Activated naive CD4-positive, alpha-beta T cell treated with anti-CD3 and anti-CD28 coated beads for 36 hours (primary cell): ENCODE results near the gene SYT7. TPM values are rescaled to one million over a fixed set of nuclear protein-coding genes. Genes with fewer than 3 reads are reported as not detected.

Experiments
- CTCF ChIA-PET: fragments of 350-600 bp; sonication (Branson Sonifier 250); formaldehyde crosslinking; loops from one replicate; lab custom pipeline; 2021; ENCODE audit warnings: antibody characterized with exemption; lab: Charles Lee
- DNase-seq: peaks from one replicate; pipeline ENCODE4 v3.0.0-alpha.2; 2020
- H3K27ac Mint-ChIP-seq: one replicate; pipeline ENCODE4 v1.8.0; 2021; ENCODE audit warnings: mild to moderate bottlenecking, mixed read lengths
- H3K27me3 Mint-ChIP-seq: one replicate; pipeline ENCODE4 v1.8.0; 2021; ENCODE audit warnings: low read depth, mixed read lengths
- H3K36me3 Mint-ChIP-seq: one replicate; pipeline ENCODE4 v1.8.0; 2021; ENCODE audit warnings: low read depth, mixed read lengths
- H3K4me1 Mint-ChIP-seq: one replicate; pipeline ENCODE4 v1.8.0; 2021; ENCODE audit warnings: low read depth, mixed read lengths
- H3K4me3 Mint-ChIP-seq: one replicate; pipeline ENCODE4 v1.8.0; 2021; ENCODE audit warnings: mild to moderate bottlenecking, moderate library complexity, mixed read lengths
- H3K9me3 Mint-ChIP-seq: one replicate; pipeline ENCODE4 v1.8.0; 2021; ENCODE audit warnings: mixed read lengths
- intact Hi-C: fragments of 100-400 bp; cut with micrococcal nuclease; formaldehyde crosslinking; loops from one replicate; pipeline ENCODE4 v1.15.1; 2023
- total RNA-seq, 2 experiments: library from RNA; stranded (reverse); gene quantifications; one replicate each; pipeline ENCODE4 v1.2.3, GENCODE V29; 2021

SYT7 gene
- total RNA-seq, 2 experiments from 2014 or later: not detected

DNA sequence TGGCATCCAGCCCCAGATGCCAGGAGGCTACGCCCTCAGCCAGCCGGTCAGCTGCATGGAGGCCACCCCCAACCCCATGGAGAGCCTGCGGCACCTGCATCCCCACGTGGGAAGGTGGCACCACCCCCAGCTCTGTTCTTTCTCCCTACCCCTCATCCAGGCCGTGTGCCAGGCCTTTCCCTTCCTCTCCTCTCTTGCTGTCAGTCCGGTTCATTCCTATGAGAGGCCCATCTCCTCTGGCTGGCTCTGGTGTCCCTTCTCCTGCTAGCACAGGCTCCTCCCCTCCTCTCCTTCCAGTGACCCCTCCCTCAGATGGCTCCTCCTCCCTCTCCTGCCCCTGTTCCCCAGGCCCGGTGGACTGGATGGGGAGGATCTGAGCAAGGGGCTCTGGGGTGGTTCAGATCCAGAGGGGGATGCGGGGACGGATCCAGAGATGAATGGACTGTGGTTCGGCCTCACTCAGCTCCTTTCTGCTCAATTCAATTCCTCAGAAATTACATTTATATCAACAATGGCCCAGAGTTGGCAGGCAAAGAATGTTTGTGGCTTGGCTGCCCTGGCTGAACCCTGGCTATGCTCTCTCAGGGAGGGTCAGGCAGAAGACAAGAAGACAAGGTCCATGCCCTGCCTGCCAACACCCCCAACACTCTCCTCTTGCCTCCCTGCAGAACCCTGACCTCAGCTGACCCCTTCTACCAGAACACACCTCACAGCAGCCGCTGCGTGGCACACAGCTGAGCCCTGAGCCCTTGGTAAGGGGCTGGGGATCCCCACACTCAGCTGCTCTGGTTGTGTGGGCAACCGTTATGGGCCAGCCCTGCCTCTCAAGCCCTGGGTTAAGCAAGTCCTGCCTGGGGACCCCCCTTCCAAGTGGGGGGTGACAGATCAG lies 90.8 kb downstream of the SYT7 start:
- Mint-ChIP-seq H3K9me3 (no peaks in the 10 kb centered on the region), H3K27ac (no peak overlapping the region), H3K36me3 (peaks cover 4% of the 10 kb centered on the region), H3K27me3 (no peaks in the 10 kb centered on the region), H3K4me3 (no peak overlapping the region), H3K4me1 (no peaks in the 10 kb centered on the region)
- intact Hi-C loops: no loop called here
- CTCF ChIA-PET: interaction anchor here (1.4 to 2.6 kb wide), 2 partner anchors 8 to 12 kb away, joined by 5 to 7 read pairs; no protein-coding TSS in a partner anchor
- no peak for DNase-seq

DNA sequence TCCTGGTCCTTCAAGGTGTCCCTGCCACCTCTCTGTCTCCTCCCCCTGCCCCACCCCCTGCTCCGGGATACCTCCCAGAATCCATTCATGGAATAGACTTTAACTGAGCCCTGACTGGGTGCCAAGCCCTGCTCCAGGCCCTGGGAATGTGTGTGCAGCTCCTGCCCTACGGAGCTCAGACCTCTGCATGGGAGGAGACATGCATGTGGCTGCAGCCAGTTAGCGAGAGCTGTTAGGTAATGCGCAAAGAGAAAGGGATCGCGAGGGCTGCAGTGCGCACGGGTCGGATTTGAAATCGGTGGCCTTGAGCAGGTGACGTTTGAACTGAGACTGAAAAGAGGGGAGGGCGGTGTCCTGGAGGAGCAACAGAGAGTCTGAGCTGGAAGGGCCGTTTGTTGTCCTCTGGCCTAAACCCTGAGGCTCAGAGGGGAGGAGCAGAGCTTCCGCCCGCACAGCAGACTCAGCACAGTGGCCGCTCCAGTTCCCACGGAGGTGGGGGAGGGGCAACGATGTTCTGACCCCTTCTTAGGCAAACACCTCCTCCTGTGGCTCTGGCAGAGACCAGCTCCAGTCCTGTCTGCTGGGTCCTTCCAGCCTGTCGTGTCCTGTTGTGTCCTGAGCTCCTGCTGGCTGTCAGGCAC lies 92.1 kb downstream of the SYT7 start:
- H3K27me3 Mint-ChIP-seq: no peaks in the 10 kb centered on the region
- no peak overlapping the region for H3K27ac Mint-ChIP-seq
- H3K4me3 Mint-ChIP-seq: no peak overlapping the region
- CTCF ChIA-PET: interaction anchor here (0.7 to 2.6 kb wide), 3 partner anchors 11 to 21 kb away, joined by 3 to 7 read pairs (median 3); no protein-coding TSS in a partner anchor
- intact Hi-C loops: no loop called here
- no peaks in the 10 kb centered on the region for H3K9me3 Mint-ChIP-seq
- no peaks in the 10 kb centered on the region for H3K4me1 Mint-ChIP-seq
- peaks cover 4% of the 10 kb centered on the region for H3K36me3 Mint-ChIP-seq
- DNase-seq: no peak

DNA sequence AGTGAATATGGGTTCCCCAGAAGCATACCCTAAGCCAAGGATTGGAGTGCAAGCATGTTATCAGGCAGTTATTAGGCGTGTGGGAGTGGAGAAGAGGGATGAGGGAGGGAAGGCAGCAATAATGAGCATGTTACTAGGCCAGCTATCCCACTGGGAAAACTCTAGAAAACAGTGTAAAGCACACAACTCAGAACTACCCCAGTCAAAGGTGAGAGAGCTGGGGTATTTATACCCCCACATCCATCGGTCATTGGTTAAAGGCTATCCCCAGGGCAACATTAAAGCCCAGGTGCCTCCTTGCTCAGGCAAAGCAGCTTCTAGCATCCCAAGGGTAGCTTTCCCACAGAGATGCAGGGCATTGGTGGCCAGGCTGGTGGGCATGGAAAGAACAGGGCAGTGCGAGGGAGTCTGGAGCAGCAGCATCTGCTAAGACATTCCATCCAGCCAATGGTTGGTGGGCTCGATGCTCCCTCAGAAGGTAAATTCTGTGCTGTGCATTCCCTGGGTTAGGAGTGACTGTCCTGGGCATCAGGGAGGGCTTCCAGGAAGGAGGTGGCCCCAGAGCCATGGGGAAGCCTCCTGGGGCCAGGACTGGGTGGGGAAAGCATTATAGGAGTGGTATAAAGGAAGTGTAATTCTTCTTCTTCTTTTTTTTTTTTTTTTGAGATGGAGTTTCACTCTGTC lies 93.4 kb downstream of the SYT7 start:
- intact Hi-C loops: no loop called here
- no peak overlapping the region for H3K4me3 Mint-ChIP-seq
- no peak for DNase-seq
- H3K9me3 Mint-ChIP-seq: no peaks in the 10 kb centered on the region
- H3K27ac Mint-ChIP-seq: no peak overlapping the region
- peaks cover 4% of the 10 kb centered on the region for H3K36me3 Mint-ChIP-seq
- H3K27me3 Mint-ChIP-seq: no peaks in the 10 kb centered on the region
- no peaks in the 10 kb centered on the region for H3K4me1 Mint-ChIP-seq
- CTCF ChIA-PET: interaction anchor here (0.6 to 2.9 kb wide), 3 partner anchors 11 to 29 kb away, joined by 3 to 11 read pairs (median 4); no protein-coding TSS in a partner anchor

DNA sequence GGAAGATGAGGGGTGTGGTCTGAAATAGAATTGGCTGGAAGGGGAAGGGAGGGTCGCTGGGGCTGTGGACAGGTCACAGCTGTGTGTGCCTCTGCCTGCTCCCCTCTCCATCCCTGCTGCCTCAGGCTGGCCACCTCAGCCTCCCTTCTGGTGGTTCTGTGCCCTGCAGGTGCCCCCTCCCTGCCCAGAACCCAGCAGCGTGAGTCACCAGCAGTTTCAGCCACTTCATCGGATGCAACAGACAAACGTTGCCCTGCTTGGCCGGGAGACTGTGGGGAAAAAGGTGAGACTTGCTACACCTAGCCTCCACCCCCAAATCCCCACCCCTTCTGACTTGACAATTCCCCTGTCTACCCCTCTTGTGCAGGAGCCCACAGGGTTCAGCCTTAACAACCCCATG lies 94.1 kb downstream of the SYT7 start:
- no peaks in the 10 kb centered on the region for H3K9me3 Mint-ChIP-seq
- DNase-seq: no peak
- H3K27ac Mint-ChIP-seq: no peak overlapping the region
- no peak overlapping the region for H3K4me3 Mint-ChIP-seq
- CTCF ChIA-PET: interaction anchor here (0.6 to 2.9 kb wide), 3 partner anchors 10 to 30 kb away, joined by 3 to 11 read pairs (median 4); no protein-coding TSS in a partner anchor
- H3K4me1 Mint-ChIP-seq: no peaks in the 10 kb centered on the region
- intact Hi-C loops: no loop called here
- peaks cover 4% of the 10 kb centered on the region for H3K36me3 Mint-ChIP-seq
- H3K27me3 Mint-ChIP-seq: no peaks in the 10 kb centered on the region

DNA sequence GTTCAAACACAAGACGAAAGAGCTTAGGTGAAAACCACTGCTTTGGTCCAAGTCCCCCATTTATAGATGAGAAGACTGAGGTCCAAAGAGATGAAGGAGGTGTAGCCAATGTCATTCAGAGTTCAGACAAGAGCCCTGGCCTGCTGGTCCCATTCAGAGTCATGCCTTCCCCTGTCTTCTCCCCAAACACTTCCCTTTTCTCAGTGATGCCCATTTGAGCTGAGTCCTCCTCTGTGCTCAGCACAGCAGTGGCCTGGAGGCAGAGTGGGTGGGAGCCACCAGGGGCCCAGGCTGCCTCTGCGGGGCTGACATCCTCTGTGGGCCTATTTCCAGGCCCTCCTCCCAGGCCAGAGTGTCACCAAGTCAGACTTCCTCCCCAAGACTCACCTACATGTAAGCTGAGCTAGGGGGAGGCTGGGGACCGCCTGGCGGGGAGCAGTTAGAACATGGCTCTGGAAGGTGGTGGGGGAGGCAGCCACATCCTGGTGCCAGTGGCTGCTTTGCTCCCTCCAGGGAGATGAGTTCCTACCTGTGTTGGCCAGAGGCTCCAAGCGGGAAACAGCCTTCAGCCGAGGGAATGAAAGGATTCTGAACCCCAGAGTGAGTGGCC lies 94.8 kb downstream of the SYT7 start:
- CTCF ChIA-PET: interaction anchor here (1.4 to 2.9 kb wide), 2 partner anchors 9 to 31 kb away, joined by 4 to 11 read pairs; no protein-coding TSS in a partner anchor
- Mint-ChIP-seq H3K36me3 (peaks cover 4% of the 10 kb centered on the region), H3K4me1 (peaks cover 2% of the 10 kb centered on the region), H3K27me3 (peaks cover 2% of the 10 kb centered on the region), H3K27ac (no peak overlapping the region), H3K4me3 (no peak overlapping the region), H3K9me3 (no peaks in the 10 kb centered on the region)
- intact Hi-C loops: no loop called here
- no peak for DNase-seq

DNA sequence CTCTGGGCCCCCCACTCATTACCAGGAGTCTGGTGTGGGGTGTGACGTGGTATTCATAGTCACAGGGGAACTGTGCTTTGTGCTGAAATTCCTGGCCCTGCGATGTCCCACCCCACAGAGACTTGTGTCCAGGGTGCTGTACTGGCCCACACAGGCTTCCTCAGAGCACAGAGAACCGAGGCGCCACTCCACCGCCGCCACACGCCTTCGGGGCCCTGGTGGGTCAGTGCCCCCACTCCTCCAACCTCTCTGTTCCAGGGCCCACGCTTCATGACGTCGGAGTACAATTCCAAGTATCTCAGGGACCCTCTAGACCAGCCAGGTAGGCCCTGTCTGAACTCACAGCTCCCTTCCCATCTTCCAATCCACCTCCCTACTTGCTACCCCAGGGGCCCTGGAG lies 95.8 kb downstream of the SYT7 start:
- Mint-ChIP-seq H3K4me1 (peaks cover 2% of the 10 kb centered on the region), H3K27me3 (peaks cover 2% of the 10 kb centered on the region), H3K4me3 (no peak overlapping the region), H3K27ac (no peak overlapping the region), H3K9me3 (no peaks in the 10 kb centered on the region), H3K36me3 (peaks cover 4% of the 10 kb centered on the region)
- intact Hi-C loops: no loop called here
- CTCF ChIA-PET: interaction anchor here (2.9 kb wide), 1 partner anchor 32 kb away, joined by 11 read pairs; no protein-coding TSS in a partner anchor
- no peak for DNase-seq

DNA sequence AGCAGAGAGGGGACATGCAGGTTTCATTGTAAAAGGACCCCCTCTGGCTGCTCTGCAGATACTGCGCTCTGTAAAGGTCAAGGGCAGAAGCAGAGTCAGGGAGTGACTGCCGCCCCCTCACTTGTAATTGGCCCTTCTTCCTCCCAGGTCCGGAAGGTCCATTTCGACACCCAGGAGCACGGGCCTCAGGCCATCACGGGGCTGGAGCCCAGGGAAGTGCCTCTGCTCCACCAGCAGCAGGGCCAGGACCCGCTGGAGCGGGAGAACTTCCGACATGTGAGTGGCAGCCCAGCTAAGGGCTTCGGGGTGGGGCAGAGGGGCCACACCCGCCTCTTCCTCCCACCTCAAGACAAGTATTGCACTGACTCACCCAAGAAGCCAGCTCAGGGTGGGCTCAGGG lies 96.3 kb downstream of the SYT7 start:
- peaks cover 4% of the 10 kb centered on the region for H3K36me3 Mint-ChIP-seq
- no peaks in the 10 kb centered on the region for H3K9me3 Mint-ChIP-seq
- H3K4me1 Mint-ChIP-seq: peaks cover 2% of the 10 kb centered on the region
- H3K27me3 Mint-ChIP-seq: peaks cover 2% of the 10 kb centered on the region
- H3K27ac Mint-ChIP-seq: no peak overlapping the region
- CTCF ChIA-PET: interaction anchor here (0.6 to 1.9 kb wide), 4 partner anchors 33 to 659 kb away, joined by 3 to 15 read pairs (median 6); no protein-coding TSS in a partner anchor
- intact Hi-C loops: no loop called here
- no peak overlapping the region for H3K4me3 Mint-ChIP-seq
- no peak for DNase-seq

DNA sequence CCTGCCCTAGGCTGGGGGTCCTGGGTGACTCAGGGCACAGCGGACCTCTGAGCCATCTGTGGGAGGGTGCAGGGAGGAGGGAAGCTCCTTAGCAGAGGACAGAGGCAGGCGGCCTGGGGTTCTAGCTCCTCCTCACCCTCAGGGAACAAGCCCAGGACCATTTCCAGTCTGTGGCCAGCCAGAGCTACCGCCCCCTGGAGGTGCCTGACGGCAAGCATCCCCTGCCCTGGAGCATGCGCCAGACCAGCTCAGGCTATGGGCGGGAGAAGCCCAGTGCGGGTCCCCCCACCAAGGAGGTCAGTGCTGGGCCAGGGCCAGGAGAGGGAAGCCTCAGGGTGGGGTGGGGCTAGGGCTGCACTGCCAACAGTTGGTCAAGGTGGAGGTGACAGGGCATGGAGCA lies 98.4 kb downstream of the SYT7 start:
- Mint-ChIP-seq H3K4me1 (peaks cover 5% of the 10 kb centered on the region), H3K36me3 (peaks cover 4% of the 10 kb centered on the region), H3K4me3 (no peak overlapping the region), H3K27ac (no peak overlapping the region), H3K9me3 (no peaks in the 10 kb centered on the region), H3K27me3 (peaks cover 2% of the 10 kb centered on the region)
- peak; percentile 45 for DNase-seq
- CTCF ChIA-PET: interaction anchor here (0.9 to 13.2 kb wide), 7 partner anchors 8 to 50 kb away, joined by 3 to 152 read pairs (median 5); no protein-coding TSS in a partner anchor
- intact Hi-C loops: no loop called here

DNA sequence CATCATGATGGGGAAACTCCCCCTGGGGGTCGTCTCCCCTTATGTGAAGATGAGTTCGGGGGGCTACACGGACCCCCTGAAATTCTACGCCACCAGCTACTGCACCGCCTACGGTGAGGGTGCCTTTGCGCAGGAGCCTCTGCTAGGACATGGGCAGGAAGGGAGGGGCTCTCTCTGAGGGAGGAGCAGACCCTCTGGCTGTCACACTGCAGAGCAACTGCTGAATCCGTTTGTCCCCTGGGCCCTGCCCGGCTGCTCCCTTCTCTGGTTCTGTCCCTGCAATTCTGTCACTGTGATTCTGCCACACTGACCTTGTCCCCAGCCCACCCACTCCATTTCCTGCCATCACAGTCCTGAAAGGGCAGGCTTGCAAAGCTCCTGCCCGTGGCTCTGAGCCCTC lies 99.1 kb downstream of the SYT7 start:
- Mint-ChIP-seq H3K4me3 (no peak overlapping the region), H3K27me3 (peaks cover 2% of the 10 kb centered on the region), H3K27ac (no peak overlapping the region), H3K9me3 (no peaks in the 10 kb centered on the region), H3K4me1 (peaks cover 5% of the 10 kb centered on the region), H3K36me3 (peaks cover 4% of the 10 kb centered on the region)
- no peak for DNase-seq
- CTCF ChIA-PET: interaction anchor here (0.6 to 13.2 kb wide), 8 partner anchors 9 to 154 kb away, joined by 3 to 152 read pairs (median 4); no protein-coding TSS in a partner anchor
- intact Hi-C loops: no loop called here

DNA sequence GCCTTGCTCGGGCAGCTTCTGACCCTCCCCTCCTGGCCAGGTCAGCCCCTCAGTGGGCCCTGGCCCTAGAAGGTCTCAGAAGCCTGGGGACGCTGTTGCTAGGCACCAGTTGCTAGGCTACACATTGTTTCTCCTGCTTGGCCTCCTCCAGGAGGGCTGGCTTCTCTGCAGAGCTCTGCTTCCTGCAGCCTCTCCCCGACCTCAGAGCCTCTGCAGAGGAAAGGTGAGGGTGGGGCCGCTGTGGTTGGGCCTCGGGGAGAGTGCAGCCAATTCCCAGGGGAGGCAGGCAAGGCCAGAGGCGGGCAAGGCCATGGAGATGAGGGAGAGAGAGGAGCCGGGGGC lies 99.9 kb downstream of the SYT7 start:
- no peaks in the 10 kb centered on the region for H3K9me3 Mint-ChIP-seq
- intact Hi-C loops: no loop called here
- peaks cover 5% of the 10 kb centered on the region for H3K4me1 Mint-ChIP-seq
- peaks cover 2% of the 10 kb centered on the region for H3K27me3 Mint-ChIP-seq
- CTCF ChIA-PET: interaction anchor here (1.1 to 13.2 kb wide), 4 partner anchors 8 to 155 kb away, joined by 3 to 152 read pairs (median 11); no protein-coding TSS in a partner anchor
- H3K27ac Mint-ChIP-seq: no peak overlapping the region
- H3K36me3 Mint-ChIP-seq: no peaks in the 10 kb centered on the region
- no peak overlapping the region for H3K4me3 Mint-ChIP-seq
- no peak for DNase-seq

DNA sequence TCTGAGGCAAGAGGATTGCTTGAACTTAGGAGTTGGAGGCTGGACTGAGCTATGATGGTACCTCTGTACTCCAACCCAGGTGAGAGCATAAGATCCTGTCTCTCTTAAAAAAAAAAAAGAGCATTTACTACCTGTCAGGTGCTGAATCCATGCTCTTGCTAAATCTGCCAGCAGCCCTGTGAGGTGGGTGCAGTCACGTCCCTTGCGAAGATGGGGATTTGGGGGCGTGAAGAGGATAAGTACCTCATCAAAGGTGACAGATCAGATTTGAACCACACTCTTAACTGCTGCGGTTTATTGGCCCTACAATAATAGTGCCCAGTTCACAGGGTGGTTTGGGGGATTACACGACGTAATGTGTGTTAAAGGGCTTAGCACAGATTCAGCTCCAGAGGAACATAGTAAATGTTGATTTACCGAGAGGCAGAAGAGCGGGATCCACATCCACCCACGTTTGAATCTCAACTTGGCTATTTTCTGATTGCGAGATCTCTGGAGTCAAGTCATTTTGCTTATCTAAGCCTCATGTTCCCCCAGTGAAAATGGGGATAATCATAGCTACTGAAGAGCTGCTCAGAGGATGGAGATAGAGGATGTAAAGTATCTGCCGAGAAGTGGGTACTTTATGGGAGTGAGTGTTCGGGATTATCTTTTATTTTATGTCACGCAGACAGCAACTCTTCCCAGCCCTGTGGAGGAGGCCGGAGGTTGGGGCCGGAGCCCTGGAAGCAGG lies 100.4 kb downstream of the SYT7 start:
- Mint-ChIP-seq H3K4me1 (peaks cover 5% of the 10 kb centered on the region), H3K4me3 (no peak overlapping the region)

More for the DNA sequence above, 100.4 kb downstream of the SYT7 start:
- no peaks in the 10 kb centered on the region for H3K36me3 Mint-ChIP-seq
- intact Hi-C loops: no loop called here
- H3K9me3 Mint-ChIP-seq: no peaks in the 10 kb centered on the region
- no peak overlapping the region for H3K27ac Mint-ChIP-seq
- peaks cover 2% of the 10 kb centered on the region for H3K27me3 Mint-ChIP-seq
- DNase-seq: no peak
- CTCF ChIA-PET: interaction anchor here (0.5 to 13.2 kb wide), 4 partner anchors 19 to 155 kb away, joined by 3 to 152 read pairs (median 4); partner anchors contain the start of gene LRRC10B
